ENCODE measurements around the gene SMOC1.

- TF ChIP-seq POLR2A (IDR thresholded peaks at IDR 0.05), result no peak
- TF ChIP-seq, protein P1, sequence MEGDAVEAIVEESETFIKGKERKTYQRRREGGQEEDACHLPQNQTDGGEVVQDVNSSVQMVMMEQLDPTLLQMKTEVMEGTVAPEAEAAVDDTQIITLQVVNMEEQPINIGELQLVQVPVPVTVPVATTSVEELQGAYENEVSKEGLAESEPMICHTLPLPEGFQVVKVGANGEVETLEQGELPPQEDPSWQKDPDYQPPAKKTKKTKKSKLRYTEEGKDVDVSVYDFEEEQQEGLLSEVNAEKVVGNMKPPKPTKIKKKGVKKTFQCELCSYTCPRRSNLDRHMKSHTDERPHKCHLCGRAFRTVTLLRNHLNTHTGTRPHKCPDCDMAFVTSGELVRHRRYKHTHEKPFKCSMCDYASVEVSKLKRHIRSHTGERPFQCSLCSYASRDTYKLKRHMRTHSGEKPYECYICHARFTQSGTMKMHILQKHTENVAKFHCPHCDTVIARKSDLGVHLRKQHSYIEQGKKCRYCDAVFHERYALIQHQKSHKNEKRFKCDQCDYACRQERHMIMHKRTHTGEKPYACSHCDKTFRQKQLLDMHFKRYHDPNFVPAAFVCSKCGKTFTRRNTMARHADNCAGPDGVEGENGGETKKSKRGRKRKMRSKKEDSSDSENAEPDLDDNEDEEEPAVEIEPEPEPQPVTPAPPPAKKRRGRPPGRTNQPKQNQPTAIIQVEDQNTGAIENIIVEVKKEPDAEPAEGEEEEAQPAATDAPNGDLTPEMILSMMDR (IDR thresholded peaks at IDR 0.05), result no peak
Measured at GRCh38 chr14:70050136-70050535, 170.9 kb downstream of the SMOC1 start.

Measured in body of pancreas (tissue), 4 donors.